ENCODE results near the gene CHCHD6. TPM values are rescaled to one million over a fixed set of nuclear protein-coding genes. Genes with fewer than 3 reads are reported as not detected.

Gene CHCHD6
- total and polyA plus RNA-seq, 2 experiments from 2014 or later = 15.8 to 21.4 TPM

GRCh38 chr3:126928921-126929474 is 225.0 kb downstream of the CHCHD6 start:
- H2AFZ ChIP-seq = no peak overlapping the region
- no peaks in the 10 kb centered on the region for H3K9me3 ChIP-seq (ENCODE audit: low read depth)
- H4K20me1 ChIP-seq (ENCODE audit: insufficient read depth) = no peaks in the 10 kb centered on the region
- H3K27me3 ChIP-seq (replicated peaks; ENCODE audit: insufficient read depth) = no peaks in the 10 kb centered on the region
- H3K9ac ChIP-seq = no peak overlapping the region
- no peaks in the 10 kb centered on the region for H3K36me3 ChIP-seq (ENCODE audit: low read depth)
- in situ Hi-C loops (cut with MboI) = no loop called here
- whole genome bisulfite sequencing, 2 experiments (ENCODE audit: low coverage in 1 of 2, low lambda C conversion rate in 2 of 2, missing lambda C conversion rate in 2 of 2) = 80 to 90% methylated on average over 3 of the region's 3 CpGs
- H3K4me2 ChIP-seq (ENCODE audit: unreplicated experiment) = no peak overlapping the region
- no peak for DNase-seq
- no peaks in the 10 kb centered on the region for H3K79me2 ChIP-seq (ENCODE audit: insufficient read depth)
- H3K4me1 ChIP-seq (ENCODE audit: insufficient read depth) = peaks cover 39% of the 10 kb centered on the region
- H3K4me3 ChIP-seq = no peak overlapping the region
- no peak for TF ChIP-seq EZH2phosphoT487 (IDR thresholded peaks at IDR 0.05; ENCODE audit: insufficient read depth, low read depth)
- no peak for TF ChIP-seq EZH2 (IDR thresholded peaks at IDR 0.05; ENCODE audit: insufficient read depth, poor library complexity, severe bottlenecking)
- H3K9me2 ChIP-seq (ENCODE audit: insufficient read depth) = no peaks in the 10 kb centered on the region
- H3F3A ChIP-seq (ENCODE audit: insufficient read depth) = peaks cover 27% of the 10 kb centered on the region
- no peak overlapping the region for H3K27ac ChIP-seq

GRCh38 chr3:126930936-126931600 is 227.0 kb downstream of the CHCHD6 start:
- no peaks in the 10 kb centered on the region for H3K36me3 ChIP-seq (ENCODE audit: low read depth)
- 94% methylated on average over 15 of the region's 15 CpGs for WGBS, 2 experiments (ENCODE audit: low coverage in 1 of 2, low lambda C conversion rate in 2 of 2, missing lambda C conversion rate in 2 of 2)
- in situ Hi-C loops (cut with MboI) = no loop called here
- peaks cover 24% of the 10 kb centered on the region for H3K4me1 ChIP-seq (ENCODE audit: insufficient read depth)
- H2AFZ ChIP-seq = no peak overlapping the region
- H3K4me2 ChIP-seq (ENCODE audit: unreplicated experiment) = no peak overlapping the region
- H3K27ac ChIP-seq = no peak overlapping the region
- peaks cover 14% of the 10 kb centered on the region for H3F3A ChIP-seq (ENCODE audit: insufficient read depth)
- H3K27me3 ChIP-seq (replicated peaks; ENCODE audit: insufficient read depth) = no peaks in the 10 kb centered on the region
- H3K9me3 ChIP-seq (ENCODE audit: low read depth) = no peaks in the 10 kb centered on the region
- H3K4me3 ChIP-seq = no peak overlapping the region
- H4K20me1 ChIP-seq (ENCODE audit: insufficient read depth) = no peaks in the 10 kb centered on the region
- no peak overlapping the region for H3K9ac ChIP-seq
- no peak for DNase-seq
- H3K79me2 ChIP-seq (ENCODE audit: insufficient read depth) = no peaks in the 10 kb centered on the region
- no peak for TF ChIP-seq EZH2 (IDR thresholded peaks at IDR 0.05; ENCODE audit: insufficient read depth, poor library complexity, severe bottlenecking)
- TF ChIP-seq EZH2phosphoT487 (IDR thresholded peaks at IDR 0.05; ENCODE audit: insufficient read depth, low read depth) = no peak
- no peaks in the 10 kb centered on the region for H3K9me2 ChIP-seq (ENCODE audit: insufficient read depth)

GRCh38 chr3:126931806-126932187 is 227.8 kb downstream of the CHCHD6 start:
- H3K79me2 ChIP-seq (ENCODE audit: insufficient read depth) = no peaks in the 10 kb centered on the region
- no peaks in the 10 kb centered on the region for H3K9me2 ChIP-seq (ENCODE audit: insufficient read depth)
- TF ChIP-seq EZH2 (IDR thresholded peaks at IDR 0.05; ENCODE audit: insufficient read depth, poor library complexity, severe bottlenecking) (no peak), EZH2phosphoT487 (IDR thresholded peaks at IDR 0.05; ENCODE audit: insufficient read depth, low read depth) (no peak)
- in situ Hi-C loops (cut with MboI) = no loop called here
- H3K9me3 ChIP-seq (ENCODE audit: low read depth) = no peaks in the 10 kb centered on the region
- H4K20me1 ChIP-seq (ENCODE audit: insufficient read depth) = no peaks in the 10 kb centered on the region
- H3K27me3 ChIP-seq (replicated peaks; ENCODE audit: insufficient read depth) = no peaks in the 10 kb centered on the region
- WGBS, 2 experiments (ENCODE audit: low coverage in 1 of 2, low lambda C conversion rate in 2 of 2, missing lambda C conversion rate in 2 of 2) = 92 to 94% methylated on average over 9 of the region's 9 CpGs
- no peak for DNase-seq
- no peak overlapping the region for H3K4me2 ChIP-seq (ENCODE audit: unreplicated experiment)
- H3K4me3 ChIP-seq = no peak overlapping the region
- H3F3A ChIP-seq (ENCODE audit: insufficient read depth) = peaks cover 9% of the 10 kb centered on the region; the same call in 1 of the 2 replicates
- H2AFZ ChIP-seq = no peak overlapping the region
- no peak overlapping the region for H3K27ac ChIP-seq
- H3K9ac ChIP-seq = no peak overlapping the region
- H3K4me1 ChIP-seq (ENCODE audit: insufficient read depth) = peaks cover 18% of the 10 kb centered on the region
- H3K36me3 ChIP-seq (ENCODE audit: low read depth) = no peaks in the 10 kb centered on the region

GRCh38 chr3:126932188-126932931 is 228.3 kb downstream of the CHCHD6 start:
- Histone ChIP-seq H3K4me1 (ENCODE audit: insufficient read depth) (peaks cover 12% of the 10 kb centered on the region), H4K20me1 (ENCODE audit: insufficient read depth) (no peaks in the 10 kb centered on the region), H3K79me2 (ENCODE audit: insufficient read depth) (no peaks in the 10 kb centered on the region), H3K9ac (no peak overlapping the region), H2AFZ (no peak overlapping the region), H3K4me2 (ENCODE audit: unreplicated experiment) (no peak overlapping the region), H3K9me2 (ENCODE audit: insufficient read depth) (no peaks in the 10 kb centered on the region), H3K27ac (no peak overlapping the region), H3K9me3 (ENCODE audit: low read depth) (no peaks in the 10 kb centered on the region), H3K4me3 (no peak overlapping the region), H3K27me3 (replicated peaks; ENCODE audit: insufficient read depth) (no peaks in the 10 kb centered on the region), H3F3A (ENCODE audit: insufficient read depth) (peaks cover 3% of the 10 kb centered on the region; the same call in 1 of the 2 replicates), H3K36me3 (ENCODE audit: low read depth) (no peaks in the 10 kb centered on the region)
- in situ Hi-C loops (cut with MboI) = no loop called here
- WGBS, 2 experiments (ENCODE audit: low coverage in 1 of 2, low lambda C conversion rate in 2 of 2, missing lambda C conversion rate in 2 of 2) = 92 to 93% methylated on average over 13 of the region's 13 CpGs
- TF ChIP-seq EZH2 (IDR thresholded peaks at IDR 0.05; ENCODE audit: insufficient read depth, poor library complexity, severe bottlenecking) (no peak), EZH2phosphoT487 (IDR thresholded peaks at IDR 0.05; ENCODE audit: insufficient read depth, low read depth) (no peak)
- no peak for DNase-seq
